GM12878 (cell line): ENCODE results near the gene POU6F2. TPM values are rescaled to one million over a fixed set of nuclear protein-coding genes. Genes with fewer than 3 reads are reported as not detected.

ENCODE experiments used
- ATAC-seq: fragments of 200-7000 bp; cut with Tn5 transposase; 3 replicates; pipeline ENCODE4 v1.9.1; 2020; ENCODE audit warnings: mild to moderate bottlenecking, moderate library complexity
- BruUV-seq: library from RNA; stranded (reverse); fragments of 400-500 nt; replicated peaks from 2 replicates; lab custom pipeline; 2021; lab: Mats Ljungman, UMichigan
- CTCF ChIA-PET: fragments of 300-600 bp; sonication (Branson Sonifier 250); formaldehyde crosslinking; extraction: SDS; loops from one replicate; lab custom pipeline; 2021; ENCODE audit warnings: inconsistent platforms; lab: Yijun Ruan, JAX
- POLR2A ChIA-PET: fragments of 350-600 bp; formaldehyde crosslinking; extraction: SDS; loops from one replicate; lab custom pipeline; 2021; ENCODE audit warnings: inconsistent platforms; lab: Charles Lee
- RAD21 ChIA-PET: fragments of 300-600 bp; sonication (Branson Sonifier 250); formaldehyde crosslinking; loops from one replicate; lab custom pipeline; 2023; ENCODE audit warnings: antibody characterized with exemption; ENCODE audit not compliant: unreplicated experiment; lab: Charles Lee
- SMC1A ChIA-PET: fragments of 300-600 bp; sonication (Branson Sonifier 250); formaldehyde crosslinking; loops from one replicate; lab custom pipeline; 2023; ENCODE audit not compliant: unreplicated experiment, uncharacterized antibody; lab: Charles Lee
- DNase-seq: peaks from one replicate; pipeline ENCODE4 v3.0.0-alpha.2; 2011; ENCODE audit warnings: low read depth, low spot score
- FAIRE-seq: peaks from 3 replicates; lab custom pipeline; 2011; peaks lifted over from hg19 to GRCh38; lab: Jason Lieb, UNC
- H2AFZ ChIP-seq: 2 replicates; pipeline ENCODE4 v1.6.0; 2011; ENCODE audit warnings: low read depth, low read length, control low read depth; ENCODE audit not compliant: control insufficient read depth
- H3K27ac ChIP-seq: 2 replicates; pipeline ENCODE4 v1.5.1; 2011; ENCODE audit warnings: control low read depth; ENCODE audit not compliant: control insufficient read depth, insufficient read depth
- H3K27me3 ChIP-seq, 2 experiments: replicated peaks in 1 of 2; 2 replicates each; pipeline versions ENCODE4 v1.6.0 to v1.6.1; 2011; ENCODE audit warnings: low read length in 1 of 2; ENCODE audit not compliant: control insufficient read depth in 2 of 2, insufficient read depth in 2 of 2
- H3K36me3 ChIP-seq, 2 experiments: 2 replicates each; pipeline ENCODE4 v1.5.1; 2011; ENCODE audit warnings: low read length in 1 of 2; ENCODE audit not compliant: control insufficient read depth in 2 of 2, insufficient read depth in 2 of 2
- H3K4me1 ChIP-seq: 2 replicates; pipeline ENCODE4 v1.6.1; 2011; ENCODE audit warnings: mild to moderate bottlenecking, low read length, moderate library complexity, mixed read lengths; ENCODE audit not compliant: control insufficient read depth, insufficient read depth
- H3K4me2 ChIP-seq: 2 replicates; pipeline ENCODE4 v1.6.0; 2011; ENCODE audit warnings: control low read depth; ENCODE audit not compliant: control insufficient read depth, insufficient read depth
- H3K4me3 ChIP-seq: fragments of 200-600 bp; sonication (generic); 2 replicates; pipeline ENCODE4 v1.5.1; 2016
- H3K79me2 ChIP-seq: 2 replicates; pipeline ENCODE4 v1.6.0; 2011; ENCODE audit warnings: low read length; ENCODE audit not compliant: control insufficient read depth, insufficient read depth
- H3K9ac ChIP-seq: 2 replicates; pipeline ENCODE4 v1.8.0; 2011; ENCODE audit warnings: low read length, control low read depth, mixed read lengths; ENCODE audit not compliant: control insufficient read depth, insufficient read depth
- H3K9me3 ChIP-seq: replicated peaks from 3 replicates; pipeline ENCODE4 v1.5.1; 2011; ENCODE audit warnings: mild to moderate bottlenecking, low read length; ENCODE audit not compliant: control insufficient read depth, insufficient read depth
- H4K20me1 ChIP-seq: 2 replicates; pipeline ENCODE4 v1.6.0; 2011; ENCODE audit not compliant: control insufficient read depth, insufficient read depth
- ASH2L ChIP-seq: fragments of 300-600, 200-600 bp; sonication (generic); IDR thresholded peaks from 2 replicates; pipeline ENCODE4 v1.6.1; 2017; ENCODE audit warnings: low read depth, mild to moderate bottlenecking, borderline replicate concordance
- CBFB ChIP-seq: IDR thresholded peaks from 2 replicates; pipeline ENCODE4 v1.6.1; 2016; ENCODE audit warnings: antibody characterized with exemption, low read depth
- CBX5 ChIP-seq: sonication (generic); IDR thresholded peaks from 2 replicates; pipeline ENCODE4 v1.6.1; 2016; ENCODE audit warnings: low read depth, moderate library complexity, mild to moderate bottlenecking, inconsistent platforms
- EED ChIP-seq: sonication (generic); IDR thresholded peaks from 2 replicates; pipeline ENCODE4 v1.6.1; 2016; ENCODE audit warnings: antibody characterized with exemption, low read depth
- HDGF ChIP-seq: fragments of 450-650 bp; IDR thresholded peaks from 2 replicates; pipeline ENCODE4 v1.6.1; 2016; ENCODE audit warnings: antibody characterized with exemption
- IRF4 ChIP-seq: IDR thresholded peaks from 2 replicates; pipeline ENCODE4 v1.6.1; 2011; ENCODE audit warnings: low read depth, low read length
- KAT2A ChIP-seq: conservative IDR thresholded peaks from 2 replicates; pipeline ENCODE4 v1.6.1; 2011; ENCODE audit warnings: low read depth, low read length; ENCODE audit not compliant: control insufficient read depth
- LARP7 ChIP-seq: fragments of 450-650 bp; IDR thresholded peaks from 2 replicates; pipeline ENCODE4 v1.6.1; 2017; ENCODE audit warnings: mild to moderate bottlenecking
- PBX3 ChIP-seq: IDR thresholded peaks from 2 replicates; pipeline ENCODE4 v1.6.1; 2011; ENCODE audit warnings: mild to moderate bottlenecking, low read depth, low read length, moderate library complexity; ENCODE audit not compliant: insufficient replicate concordance
- PML ChIP-seq: IDR thresholded peaks from 2 replicates; pipeline ENCODE4 v1.6.1; 2012; ENCODE audit warnings: low read length, inconsistent platforms
- SP1 ChIP-seq: IDR thresholded peaks from one replicate; pipeline ENCODE4 v1.6.1; 2011; ENCODE audit warnings: low read depth, low read length
- SREBF1 ChIP-seq: IDR thresholded peaks from 2 replicates; pipeline ENCODE4 v1.6.1; 2012; ENCODE audit warnings: mild to moderate bottlenecking, low read length
- WRNIP1 ChIP-seq: IDR thresholded peaks from 2 replicates; pipeline ENCODE4 v1.6.1; 2011; ENCODE audit warnings: low read depth, low read length, improper control_type of control experiment, borderline replicate concordance
- ZNF384 ChIP-seq: IDR thresholded peaks from 2 replicates; pipeline ENCODE4 v1.6.1; 2012; ENCODE audit warnings: low read depth, mild to moderate bottlenecking, low read length, improper control_type of control experiment, borderline replicate concordance
- WGBS: methylation state at CpG from one replicate; pipeline ENCODE4 v1.1.6; 2016; ENCODE audit warnings: low lambda C conversion rate; ENCODE audit not compliant: insufficient replicate concordance, insufficient coverage; ENCODE audit errors: missing lambda C conversion rate; 5-methylcytosine and 5-hydroxymethylcytosine counted together
- in situ Hi-C: fragments of 300-500 bp; cut with MboI; formaldehyde crosslinking; loops from 9 replicates; pipeline ENCODE4 v1.14.3; 2018; ENCODE audit warnings: mixed read lengths
- intact Hi-C: fragments of 100-400 bp; cut with micrococcal nuclease; formaldehyde crosslinking; loops from one replicate; pipeline ENCODE4 v1.14.2; 2022; ENCODE audit not compliant: unreplicated experiment
- polyA plus RNA-seq, 11 experiments: library from polyadenylated mRNA; depleted of rRNA in 4 of 11; unstranded in 6 of 11; stranded (reverse) in 5 of 11; fragments of >200 nt; fragmentation: Nextera tagmentation in 4 of 11; fragmentation: Illumina TruSeq in 1 of 11; extraction: Ambion mirVana in 4 of 11; extraction: Trizol in 1 of 11; gene quantifications; 1 replicate in 1 of 11; 2 replicates in 10 of 11; pipeline versions ENCODE4 v1.2.1 to v1.2.3, GENCODE V29; 2011 to 2016; ENCODE audit warnings: inconsistent platforms in 2 of 11, missing spikeins in 2 of 11, low read depth in 1 of 11
- total RNA-seq, 4 experiments: library from RNA; depleted of rRNA in 3 of 4; stranded (reverse); fragments of >200 nt in 3 of 4; fragmentation: Illumina TruSeq in 1 of 4; extraction: Trizol in 1 of 4; gene quantifications; 2 replicates each; pipeline versions ENCODE4 v1.2.1 to v1.2.3, GENCODE V29; 2013 to 2021
- TF ChIP-seq, protein P1 (sequence below): fragments of 450-650 bp; IDR thresholded peaks from 2 replicates; pipeline ENCODE4 v1.6.1; 2017; ENCODE audit warnings: mild to moderate bottlenecking
- TF ChIP-seq, protein P2 (sequence below): fragments of 450-650 bp; IDR thresholded peaks from 2 replicates; pipeline ENCODE4 v1.6.1; 2017; ENCODE audit warnings: borderline replicate concordance
- TF ChIP-seq, protein P3 (sequence below): fragments of 450-650 bp; IDR thresholded peaks from 2 replicates; pipeline ENCODE4 v1.6.1; 2017; ENCODE audit warnings: mild to moderate bottlenecking, moderate library complexity

Gene POU6F2
- total and polyA plus RNA-seq, 10 of the 15 experiments (the other 5 are each of a cell fraction or from before 2014, with no cell fraction given): 0.10 TPM; not detected in 9

DNA sequence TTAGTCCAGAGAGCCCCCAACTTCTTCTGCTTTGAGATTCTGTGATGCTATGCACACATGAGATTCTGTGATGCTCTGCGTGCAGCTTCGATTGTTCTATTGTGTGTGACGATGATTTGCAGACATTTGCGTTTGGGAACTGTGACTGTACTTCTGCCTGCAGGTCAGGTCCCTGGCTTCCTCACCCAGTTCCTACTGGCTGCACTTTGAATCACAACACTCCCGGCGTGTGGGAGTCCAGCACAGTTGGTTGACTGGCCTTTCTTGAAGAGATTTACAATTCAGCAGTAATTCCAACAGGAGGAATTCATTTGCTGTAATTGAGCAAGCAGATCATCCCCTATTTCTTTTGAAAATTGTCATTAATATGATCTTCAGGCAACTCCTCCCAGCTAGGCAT, 336.3 kb downstream of the POU6F2 start:
- RAD21 ChIA-PET: no interaction called here
- Histone ChIP-seq H3K9ac (no peak overlapping the region), H4K20me1 (no peaks in the 10 kb centered on the region), H3K27me3 (no peaks in the 10 kb centered on the region), H3K4me1 (no peaks in the 10 kb centered on the region), H2AFZ (no peak overlapping the region), H3K4me2 (no peak overlapping the region), H3K36me3 (no peaks in the 10 kb centered on the region), H3K9me3 (no peaks in the 10 kb centered on the region), H3K79me2 (no peaks in the 10 kb centered on the region), H3K4me3 (no peak overlapping the region), H3K27ac (no peak overlapping the region)
- POLR2A ChIA-PET: no interaction called here
- SMC1A ChIA-PET: interaction anchor here (0.6 to 1.0 kb wide), 3 partner anchors 9 to 94 kb away, joined by 3 to 4 read pairs (median 3); no protein-coding TSS in a partner anchor
- FAIRE-seq: no peak
- 43% methylated on average over 6 of the region's 6 CpGs for WGBS
- no peak for ATAC-seq
- BruUV-seq: no TSS peak
- intact Hi-C loops: no loop called here
- CTCF ChIA-PET: interaction anchor here (1.0 to 1.2 kb wide), 2 partner anchors 9 to 18 kb away, joined by 3 read pairs; no protein-coding TSS in a partner anchor
- in situ Hi-C loops: no loop called here
- DNase-seq: no peak
- TF ChIP-seq WRNIP1 (no peak), ASH2L (no peak), KAT2A (no peak), CBFB (no peak), EED (no peak), CBX5 (no peak), SP1 (no peak), LARP7 (no peak), PBX3 (no peak), IRF4 (no peak), PML (no peak), ZNF384 (no peak), HDGF (no peak), SREBF1 (no peak)
- TF ChIP-seq, protein P1, sequence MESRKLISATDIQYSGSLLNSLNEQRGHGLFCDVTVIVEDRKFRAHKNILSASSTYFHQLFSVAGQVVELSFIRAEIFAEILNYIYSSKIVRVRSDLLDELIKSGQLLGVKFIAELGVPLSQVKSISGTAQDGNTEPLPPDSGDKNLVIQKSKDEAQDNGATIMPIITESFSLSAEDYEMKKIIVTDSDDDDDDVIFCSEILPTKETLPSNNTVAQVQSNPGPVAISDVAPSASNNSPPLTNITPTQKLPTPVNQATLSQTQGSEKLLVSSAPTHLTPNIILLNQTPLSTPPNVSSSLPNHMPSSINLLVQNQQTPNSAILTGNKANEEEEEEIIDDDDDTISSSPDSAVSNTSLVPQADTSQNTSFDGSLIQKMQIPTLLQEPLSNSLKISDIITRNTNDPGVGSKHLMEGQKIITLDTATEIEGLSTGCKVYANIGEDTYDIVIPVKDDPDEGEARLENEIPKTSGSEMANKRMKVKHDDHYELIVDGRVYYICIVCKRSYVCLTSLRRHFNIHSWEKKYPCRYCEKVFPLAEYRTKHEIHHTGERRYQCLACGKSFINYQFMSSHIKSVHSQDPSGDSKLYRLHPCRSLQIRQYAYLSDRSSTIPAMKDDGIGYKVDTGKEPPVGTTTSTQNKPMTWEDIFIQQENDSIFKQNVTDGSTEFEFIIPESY: no peak
- TF ChIP-seq, protein P2, sequence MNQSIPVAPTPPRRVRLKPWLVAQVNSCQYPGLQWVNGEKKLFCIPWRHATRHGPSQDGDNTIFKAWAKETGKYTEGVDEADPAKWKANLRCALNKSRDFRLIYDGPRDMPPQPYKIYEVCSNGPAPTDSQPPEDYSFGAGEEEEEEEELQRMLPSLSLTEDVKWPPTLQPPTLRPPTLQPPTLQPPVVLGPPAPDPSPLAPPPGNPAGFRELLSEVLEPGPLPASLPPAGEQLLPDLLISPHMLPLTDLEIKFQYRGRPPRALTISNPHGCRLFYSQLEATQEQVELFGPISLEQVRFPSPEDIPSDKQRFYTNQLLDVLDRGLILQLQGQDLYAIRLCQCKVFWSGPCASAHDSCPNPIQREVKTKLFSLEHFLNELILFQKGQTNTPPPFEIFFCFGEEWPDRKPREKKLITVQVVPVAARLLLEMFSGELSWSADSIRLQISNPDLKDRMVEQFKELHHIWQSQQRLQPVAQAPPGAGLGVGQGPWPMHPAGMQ: no peak
- TF ChIP-seq, protein P3, sequence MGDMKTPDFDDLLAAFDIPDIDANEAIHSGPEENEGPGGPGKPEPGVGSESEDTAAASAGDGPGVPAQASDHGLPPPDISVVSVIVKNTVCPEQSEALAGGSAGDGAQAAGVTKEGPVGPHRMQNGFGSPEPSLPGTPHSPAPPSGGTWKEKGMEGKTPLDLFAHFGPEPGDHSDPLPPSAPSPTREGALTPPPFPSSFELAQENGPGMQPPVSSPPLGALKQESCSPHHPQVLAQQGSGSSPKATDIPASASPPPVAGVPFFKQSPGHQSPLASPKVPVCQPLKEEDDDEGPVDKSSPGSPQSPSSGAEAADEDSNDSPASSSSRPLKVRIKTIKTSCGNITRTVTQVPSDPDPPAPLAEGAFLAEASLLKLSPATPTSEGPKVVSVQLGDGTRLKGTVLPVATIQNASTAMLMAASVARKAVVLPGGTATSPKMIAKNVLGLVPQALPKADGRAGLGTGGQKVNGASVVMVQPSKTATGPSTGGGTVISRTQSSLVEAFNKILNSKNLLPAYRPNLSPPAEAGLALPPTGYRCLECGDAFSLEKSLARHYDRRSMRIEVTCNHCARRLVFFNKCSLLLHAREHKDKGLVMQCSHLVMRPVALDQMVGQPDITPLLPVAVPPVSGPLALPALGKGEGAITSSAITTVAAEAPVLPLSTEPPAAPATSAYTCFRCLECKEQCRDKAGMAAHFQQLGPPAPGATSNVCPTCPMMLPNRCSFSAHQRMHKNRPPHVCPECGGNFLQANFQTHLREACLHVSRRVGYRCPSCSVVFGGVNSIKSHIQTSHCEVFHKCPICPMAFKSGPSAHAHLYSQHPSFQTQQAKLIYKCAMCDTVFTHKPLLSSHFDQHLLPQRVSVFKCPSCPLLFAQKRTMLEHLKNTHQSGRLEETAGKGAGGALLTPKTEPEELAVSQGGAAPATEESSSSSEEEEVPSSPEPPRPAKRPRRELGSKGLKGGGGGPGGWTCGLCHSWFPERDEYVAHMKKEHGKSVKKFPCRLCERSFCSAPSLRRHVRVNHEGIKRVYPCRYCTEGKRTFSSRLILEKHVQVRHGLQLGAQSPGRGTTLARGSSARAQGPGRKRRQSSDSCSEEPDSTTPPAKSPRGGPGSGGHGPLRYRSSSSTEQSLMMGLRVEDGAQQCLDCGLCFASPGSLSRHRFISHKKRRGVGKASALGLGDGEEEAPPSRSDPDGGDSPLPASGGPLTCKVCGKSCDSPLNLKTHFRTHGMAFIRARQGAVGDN: no peak
